T-helper 2 cell treated with Interferon-gamma antibody and Interleukin-4, amounts not matched to agents 5 μg/mL and 100 μg/mL, for 36 hours (primary cell): ENCODE data around the gene RFWD3.

Experiments used
- DNase-seq: peaks from one replicate; pipeline ENCODE4 v3.0.0; 2021; ENCODE audit warnings: low spot score
- H3K27ac Mint-ChIP-seq: one replicate; pipeline ENCODE4 v1.8.0; 2021; ENCODE audit warnings: mild to moderate bottlenecking, mixed read lengths
- H3K27me3 Mint-ChIP-seq: one replicate; pipeline ENCODE4 v1.8.0; 2021; ENCODE audit warnings: low read depth, mixed read lengths
- H3K36me3 Mint-ChIP-seq: one replicate; pipeline ENCODE4 v1.8.0; 2021; ENCODE audit warnings: low read depth, mixed read lengths
- H3K4me1 Mint-ChIP-seq: one replicate; pipeline ENCODE4 v1.8.0; 2021; ENCODE audit warnings: low read depth, mixed read lengths
- H3K4me3 Mint-ChIP-seq: one replicate; pipeline ENCODE4 v1.8.0; 2022; ENCODE audit warnings: mild to moderate bottlenecking, moderate library complexity, mixed read lengths
- H3K9me3 Mint-ChIP-seq: one replicate; pipeline ENCODE4 v1.8.0; 2021; ENCODE audit warnings: mixed read lengths

Gene RFWD3

GRCh38 chr16:74574146-74574545, 92.5 kb downstream of the RFWD3 start:
- H3K27ac Mint-ChIP-seq = no peak overlapping the region
- H3K9me3 Mint-ChIP-seq = no peaks in the 10 kb centered on the region
- H3K36me3 Mint-ChIP-seq = peaks cover 7% of the 10 kb centered on the region
- H3K27me3 Mint-ChIP-seq = no peaks in the 10 kb centered on the region
- no peak overlapping the region for H3K4me3 Mint-ChIP-seq
- no peak for DNase-seq
- peaks cover 27% of the 10 kb centered on the region for H3K4me1 Mint-ChIP-seq

- Mint-ChIP-seq H3K4me1 (peaks cover 26% of the 10 kb centered on the region), H3K36me3 (peaks cover 7% of the 10 kb centered on the region), H3K27ac (no peak overlapping the region), H3K9me3 (no peaks in the 10 kb centered on the region), H3K4me3 (no peak overlapping the region), H3K27me3 (no peaks in the 10 kb centered on the region)
- no peak for DNase-seq
These were observed 93.1 kb downstream of the RFWD3 start for GRCh38 chr16:74573622-74574021.
